Tibial artery (tissue), 4 donors: ENCODE results near the gene ARHGEF25.
A peak's percentile ranks its signal among the peaks of the same experiment; 100 is the strongest.
"Not testable (repeated sequence)": the region's sequence is repeated elsewhere in the genome, so short reads cannot be mapped to it uniquely, and the experiment has no call there.

Experiments
- DNase-seq, 2 donors: peaks; one replicate each; pipeline ENCODE4 v3.0.0-alpha.2; 2019
- H3K27ac ChIP-seq, 2 donors: fragments of 200-600 bp; sonication (generic) in 1 of 2; 1 replicate in 1 of 2; 2 replicates in 1 of 2; pipeline ENCODE4 v1.5.1; 2018 to 2019; ENCODE audit warnings: mild to moderate bottlenecking in 1 of 2
- H3K27me3 ChIP-seq, 2 donors: fragments of 200-600 bp; sonication (generic) in 1 of 2; one replicate each; pipeline versions ENCODE4 v1.5.1 to v1.6.0; 2016 to 2019
- H3K36me3 ChIP-seq, 3 donors: fragments of 200-600 bp; sonication (generic) in 2 of 3; one replicate each; pipeline ENCODE4 v1.5.1; 2016 to 2019; ENCODE audit warnings: mild to moderate bottlenecking in 2 of 3
- H3K4me1 ChIP-seq, 4 donors: fragments of 200-600 bp; sonication (generic) in 2 of 4; 1 replicate in 3 of 4; 2 replicates in 1 of 4; pipeline ENCODE4 v1.5.1; 2016 to 2019
- H3K4me3 ChIP-seq, 2 donors: fragments of 200-600 bp; sonication (generic) in 1 of 2; 1 replicate in 1 of 2; 2 replicates in 1 of 2; pipeline ENCODE4 v1.5.1; 2018 to 2019; ENCODE audit warnings: mild to moderate bottlenecking in 2 of 2
- H3K9me3 ChIP-seq, 3 donors: fragments of 200-600 bp; sonication (generic) in 1 of 3; one replicate each; pipeline ENCODE4 v1.5.1; 2016 to 2019
- CTCF ChIP-seq, 2 experiments: fragments of 200-600 bp in 1 of 2; fragments of 450-650 bp in 1 of 2; IDR thresholded peaks; one replicate each; pipeline ENCODE4 v1.5.1; 2017 to 2019; ENCODE audit warnings: antibody characterized with exemption in 2 of 2, mild to moderate bottlenecking in 1 of 2, moderate library complexity in 1 of 2
- intact Hi-C: fragments of 100-400 bp; cut with DNase I; formaldehyde crosslinking; loops from one replicate; pipeline ENCODE4 v1.15.0; 2023; ENCODE audit warnings: low total_unique reads

The ARHGEF25 gene

DNA sequence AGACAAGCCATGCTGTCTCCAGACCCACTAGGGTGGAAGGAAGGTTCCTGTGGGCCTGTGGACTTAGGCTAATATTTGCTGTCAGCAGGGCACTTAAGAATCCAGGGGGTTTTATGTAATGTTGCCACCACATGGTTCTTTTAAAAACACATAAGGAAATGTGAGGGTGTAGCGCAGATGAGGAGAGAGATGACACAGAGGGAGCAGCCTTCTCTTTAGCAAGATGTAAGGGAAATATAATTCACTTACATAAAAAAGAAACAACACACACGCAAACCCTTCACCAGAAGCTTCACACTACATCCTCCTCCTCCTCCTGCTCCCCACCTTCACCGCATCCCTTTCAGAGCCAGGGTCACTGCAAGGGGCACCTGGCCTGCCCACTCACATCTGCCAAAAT, 25.1 kb upstream of the ARHGEF25 start:
- peaks cover 0 to 9% (median 2%) of the 10 kb centered on the region in 4 donors for H3K4me1 ChIP-seq
- intact Hi-C loops, result no loop called here
- H3K36me3 ChIP-seq, result no peaks in the 10 kb centered on the region
- no peak for TF ChIP-seq CTCF (IDR thresholded peaks at IDR 0.05)
- no peak overlapping the region for H3K4me3 ChIP-seq
- peaks cover 0 to 6% of the 10 kb centered on the region in 2 donors for H3K27me3 ChIP-seq
- no peaks in the 10 kb centered on the region for H3K9me3 ChIP-seq
- DNase-seq, result no peak
- H3K27ac ChIP-seq, result no peak overlapping the region

GRCh38 chr12:57586832-57587429, 24.3 kb upstream of the ARHGEF25 start:
- Histone ChIP-seq H3K27ac (no peak overlapping the region), H3K36me3 (no peaks in the 10 kb centered on the region), H3K9me3 (no peaks in the 10 kb centered on the region), H3K4me1 (peaks cover 0 to 13% (median 4%) of the 10 kb centered on the region in 4 donors), H3K27me3 (peaks cover 0 to 6% of the 10 kb centered on the region in 2 donors), H3K4me3 (no peak overlapping the region)
- no peak for DNase-seq
- intact Hi-C loops, result no loop called here
- TF ChIP-seq CTCF (IDR thresholded peaks at IDR 0.05), result no peak

- H3K27ac ChIP-seq, intact Hi-C loops, H3K9me3 ChIP-seq, H3K4me3 ChIP-seq, DNase-seq, H3K27me3 ChIP-seq, H3K36me3 ChIP-seq: not testable (repeated sequence)
- H3K4me1 ChIP-seq, result peaks cover 0 to 28% (median 12%) of the 10 kb centered on the region in 4 donors
Measured at GRCh38 chr12:57588951-57589610, 22.2 kb upstream of the ARHGEF25 start.

GRCh38 chr12:57590479-57590863, 20.8 kb upstream of the ARHGEF25 start:
- Histone ChIP-seq H3K36me3 (peaks cover 5 to 17% (median 6%) of the 10 kb centered on the region in 3 donors), H3K4me1 (peaks cover 0 to 28% (median 12%) of the 10 kb centered on the region in 4 donors), H3K27ac (peak overlapping the region; percentile 81 to 85), H3K9me3 (no peaks in the 10 kb centered on the region), H3K27me3 (peaks cover 0 to under 1% of the 10 kb centered on the region in 2 donors), H3K4me3 (peak overlapping the region; percentile 74 to 91)
- intact Hi-C loops, result no loop called here
- no peak for TF ChIP-seq CTCF (IDR thresholded peaks at IDR 0.05)
- DNase-seq, result no peak

- H3K36me3 ChIP-seq, result peaks cover 11 to 24% (median 12%) of the 10 kb centered on the region in 3 donors
- H3K4me1 ChIP-seq, result peaks cover 0 to 28% (median 14%) of the 10 kb centered on the region in 4 donors
- intact Hi-C loops, result no loop called here
- TF ChIP-seq CTCF (IDR thresholded peaks at IDR 0.05), result no peak
- H3K9me3 ChIP-seq, result no peaks in the 10 kb centered on the region
- no peaks in the 10 kb centered on the region for H3K27me3 ChIP-seq
- DNase-seq, result peak; percentile 71 to 91
- peak within 1 kb of the TSS; percentile 81 to 85 for H3K27ac ChIP-seq
- H3K4me3 ChIP-seq, result peak within 1 kb of the TSS; percentile 74 to 91
Measured at GRCh38 chr12:57590864-57591781, 20.1 kb upstream of the ARHGEF25 start, which contains the start of gene PIP4K2C. Gene PIP4K2C (plus strand): TSS chr12:57591192. CDS start chr12:57591290, 98 bp downstream.
